Measurements from ENCODE around the gene ZNRD2.

GRCh38 chr11:65536412-65537295 lies 33.6 kb upstream of the ZNRD2 start:
- TF ChIP-seq, protein P1, sequence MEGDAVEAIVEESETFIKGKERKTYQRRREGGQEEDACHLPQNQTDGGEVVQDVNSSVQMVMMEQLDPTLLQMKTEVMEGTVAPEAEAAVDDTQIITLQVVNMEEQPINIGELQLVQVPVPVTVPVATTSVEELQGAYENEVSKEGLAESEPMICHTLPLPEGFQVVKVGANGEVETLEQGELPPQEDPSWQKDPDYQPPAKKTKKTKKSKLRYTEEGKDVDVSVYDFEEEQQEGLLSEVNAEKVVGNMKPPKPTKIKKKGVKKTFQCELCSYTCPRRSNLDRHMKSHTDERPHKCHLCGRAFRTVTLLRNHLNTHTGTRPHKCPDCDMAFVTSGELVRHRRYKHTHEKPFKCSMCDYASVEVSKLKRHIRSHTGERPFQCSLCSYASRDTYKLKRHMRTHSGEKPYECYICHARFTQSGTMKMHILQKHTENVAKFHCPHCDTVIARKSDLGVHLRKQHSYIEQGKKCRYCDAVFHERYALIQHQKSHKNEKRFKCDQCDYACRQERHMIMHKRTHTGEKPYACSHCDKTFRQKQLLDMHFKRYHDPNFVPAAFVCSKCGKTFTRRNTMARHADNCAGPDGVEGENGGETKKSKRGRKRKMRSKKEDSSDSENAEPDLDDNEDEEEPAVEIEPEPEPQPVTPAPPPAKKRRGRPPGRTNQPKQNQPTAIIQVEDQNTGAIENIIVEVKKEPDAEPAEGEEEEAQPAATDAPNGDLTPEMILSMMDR (IDR thresholded peaks at IDR 0.05; ENCODE audit: insufficient read depth, low read depth, low read length) = no peak
- TF ChIP-seq EZH2 (IDR thresholded peaks at IDR 0.05; ENCODE audit: insufficient read depth, low read length) = no peak

Data from astrocyte (in vitro differentiated cells and primary cell).